ENCODE data around the gene ANKRD52. TPM values are rescaled to one million over a fixed set of nuclear protein-coding genes. Genes with fewer than 3 reads are reported as not detected.

The ANKRD52 gene
- total and polyA plus RNA-seq, 4 donors = 5.4 to 13.6 (median 9.3) TPM

- peaks cover 19 to 67% (median 33%) of the 10 kb centered on the region in 4 donors for H3K36me3 ChIP-seq (ENCODE audit: control insufficient read depth in 4 of 4, insufficient read depth in 3 of 4, low read depth in 1 of 4, low read length in 3 of 4)
- H3K27ac ChIP-seq (ENCODE audit: low read depth in 1 of 2, low read length in 2 of 2) = no peak overlapping the region
- no peaks in the 10 kb centered on the region for H3K27me3 ChIP-seq (ENCODE audit: control insufficient read depth in 4 of 4, insufficient read depth in 4 of 4, low read length in 3 of 4)
- 93% methylated on average over 9 of the region's 9 CpGs for WGBS
- H3K4me1 ChIP-seq (ENCODE audit: control insufficient read depth in 4 of 4, insufficient read depth in 4 of 4, low read length in 3 of 4) = peaks cover 0 to 3% (median 0%) of the 10 kb centered on the region in 4 donors
- H3K9me3 ChIP-seq (ENCODE audit: control insufficient read depth in 4 of 4, low read length in 3 of 4) = no peaks in the 10 kb centered on the region
- DNase-seq (ENCODE audit: low spot score) = no peak
- no peak overlapping the region for H3K4me3 ChIP-seq (ENCODE audit: low read depth in 1 of 3, low read length in 3 of 3)
- no peak overlapping the region for H3K9ac ChIP-seq (ENCODE audit: low read depth in 1 of 2, low read length in 2 of 2)
- TF ChIP-seq RXRA (IDR thresholded peaks at IDR 0.05) (no peak), TAF1 (conservative IDR thresholded peaks at IDR 0.05) (no peak), HNF4G (IDR thresholded peaks at IDR 0.05) (no peak), SP1 (IDR thresholded peaks at IDR 0.05) (no peak), JUND (IDR thresholded peaks at IDR 0.05) (no peak)
Measured at GRCh38 chr12:56241424-56242303, 16.5 kb downstream of the ANKRD52 start.

- peaks cover 0 to 41% (median 12%) of the 10 kb centered on the region in 4 donors for H3K36me3 ChIP-seq (ENCODE audit: control insufficient read depth in 4 of 4, insufficient read depth in 3 of 4, low read depth in 1 of 4, low read length in 3 of 4)
- no peaks in the 10 kb centered on the region for H3K9me3 ChIP-seq (ENCODE audit: control insufficient read depth in 4 of 4, low read length in 3 of 4)
- WGBS = 86% methylated on average over 11 of the region's 11 CpGs
- DNase-seq (ENCODE audit: low spot score) = no peak
- H3K27me3 ChIP-seq (ENCODE audit: control insufficient read depth in 4 of 4, insufficient read depth in 4 of 4, low read length in 3 of 4) = no peaks in the 10 kb centered on the region
- H3K9ac ChIP-seq (ENCODE audit: low read depth in 1 of 2, low read length in 2 of 2) = no peak overlapping the region
- no peak overlapping the region for H3K27ac ChIP-seq (ENCODE audit: low read depth in 1 of 2, low read length in 2 of 2)
- peaks cover 0 to 12% (median 7%) of the 10 kb centered on the region in 4 donors for H3K4me1 ChIP-seq (ENCODE audit: control insufficient read depth in 4 of 4, insufficient read depth in 4 of 4, low read length in 3 of 4)
- TF ChIP-seq TAF1 (conservative IDR thresholded peaks at IDR 0.05) (no peak), ATF3 (IDR thresholded peaks at IDR 0.05) (no peak), HNF4A (conservative IDR thresholded peaks at IDR 0.05) (no peak), RAD21 (IDR thresholded peaks at IDR 0.05) (no peak), SP1 (IDR thresholded peaks at IDR 0.05) (no peak), NR2F2 (IDR thresholded peaks at IDR 0.05) (no peak), JUND (IDR thresholded peaks at IDR 0.05) (no peak), RXRA (IDR thresholded peaks at IDR 0.05) (no peak), GABPA (IDR thresholded peaks at IDR 0.05 in 1 of 2, conservative IDR thresholded peaks at IDR 0.05 in 1 of 2) (no peak), EGR1 (IDR thresholded peaks at IDR 0.05; ENCODE audit: low read depth in 2 of 2) (no peak), FOXA1 (IDR thresholded peaks at IDR 0.05) (no peak), MAX (IDR thresholded peaks at IDR 0.05) (no peak), HNF4G (IDR thresholded peaks at IDR 0.05) (no peak)
- H3K4me3 ChIP-seq (ENCODE audit: low read depth in 1 of 3, low read length in 3 of 3) = no peak overlapping the region
Measured at GRCh38 chr12:56237552-56237951, 20.6 kb downstream of the ANKRD52 start.

GRCh38 chr12:56236985-56237384 lies 21.2 kb downstream of the ANKRD52 start:
- H3K36me3 ChIP-seq (ENCODE audit: control insufficient read depth in 4 of 4, insufficient read depth in 3 of 4, low read depth in 1 of 4, low read length in 3 of 4) = peaks cover 0 to 36% (median 11%) of the 10 kb centered on the region in 4 donors
- H3K27me3 ChIP-seq (ENCODE audit: control insufficient read depth in 4 of 4, insufficient read depth in 4 of 4, low read length in 3 of 4) = no peaks in the 10 kb centered on the region
- TF ChIP-seq REST (IDR thresholded peaks at IDR 0.05) (no peak), ATF3 (IDR thresholded peaks at IDR 0.05) (no peak), RXRA (IDR thresholded peaks at IDR 0.05) (no peak), NR2F2 (IDR thresholded peaks at IDR 0.05) (no peak)
- no peak for DNase-seq (ENCODE audit: low spot score)
- H3K27ac ChIP-seq (ENCODE audit: low read depth in 1 of 2, low read length in 2 of 2) = no peak overlapping the region
- H3K9ac ChIP-seq (ENCODE audit: low read depth in 1 of 2, low read length in 2 of 2) = no peak overlapping the region
- H3K9me3 ChIP-seq (ENCODE audit: control insufficient read depth in 4 of 4, low read length in 3 of 4) = no peaks in the 10 kb centered on the region
- no peak overlapping the region for H3K4me3 ChIP-seq (ENCODE audit: low read depth in 1 of 3, low read length in 3 of 3)
- H3K4me1 ChIP-seq (ENCODE audit: control insufficient read depth in 4 of 4, insufficient read depth in 4 of 4, low read length in 3 of 4) = peaks cover 0 to 15% (median 10%) of the 10 kb centered on the region in 4 donors
- 79% methylated on average over 5 of the region's 5 CpGs for WGBS

All from liver (tissue), 9 donors.